Peyer's patch (tissue), 4 donors: Measurements from ENCODE around the gene GALNT2.

ENCODE experiments used
- POLR2A ChIP-seq, 2 donors: fragments of 450-650 bp; IDR thresholded peaks; one replicate each; pipeline ENCODE4 v1.5.1; 2017; ENCODE audit warnings: antibody characterized with exemption in 2 of 2, mild to moderate bottlenecking in 2 of 2, moderate library complexity in 2 of 2
- TF ChIP-seq, protein P1 (sequence below), 6 experiments: fragments of 450-650 bp in 4 of 6; fragments of 200-600 bp in 2 of 6; sonication (generic) in 1 of 6; IDR thresholded peaks; one replicate each; pipeline ENCODE4 v1.5.1; 2017 to 2019; ENCODE audit warnings: antibody characterized with exemption in 6 of 6, mild to moderate bottlenecking in 3 of 6, moderate library complexity in 1 of 6

DNA sequence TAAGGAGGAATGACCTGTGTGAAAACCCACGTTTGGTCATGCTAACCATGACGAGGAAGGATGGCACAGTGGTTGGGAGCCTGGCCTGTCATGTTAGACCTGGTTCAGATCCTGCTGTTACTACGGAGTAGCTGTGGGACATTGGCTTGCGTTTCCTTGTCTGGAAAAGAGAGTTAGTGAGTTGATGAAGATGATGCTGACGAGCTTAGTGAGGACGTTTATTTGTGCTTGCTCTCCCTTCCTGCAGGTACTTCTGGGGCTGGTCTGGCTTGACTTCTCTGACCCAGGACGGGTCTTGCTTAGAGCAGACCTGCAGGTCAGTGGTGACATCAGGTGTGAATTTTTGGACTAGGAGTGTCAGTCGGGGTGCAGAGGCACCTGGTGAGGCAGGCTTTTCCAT is 14.7 kb downstream of the GALNT2 start:
- TF ChIP-seq, protein P1, sequence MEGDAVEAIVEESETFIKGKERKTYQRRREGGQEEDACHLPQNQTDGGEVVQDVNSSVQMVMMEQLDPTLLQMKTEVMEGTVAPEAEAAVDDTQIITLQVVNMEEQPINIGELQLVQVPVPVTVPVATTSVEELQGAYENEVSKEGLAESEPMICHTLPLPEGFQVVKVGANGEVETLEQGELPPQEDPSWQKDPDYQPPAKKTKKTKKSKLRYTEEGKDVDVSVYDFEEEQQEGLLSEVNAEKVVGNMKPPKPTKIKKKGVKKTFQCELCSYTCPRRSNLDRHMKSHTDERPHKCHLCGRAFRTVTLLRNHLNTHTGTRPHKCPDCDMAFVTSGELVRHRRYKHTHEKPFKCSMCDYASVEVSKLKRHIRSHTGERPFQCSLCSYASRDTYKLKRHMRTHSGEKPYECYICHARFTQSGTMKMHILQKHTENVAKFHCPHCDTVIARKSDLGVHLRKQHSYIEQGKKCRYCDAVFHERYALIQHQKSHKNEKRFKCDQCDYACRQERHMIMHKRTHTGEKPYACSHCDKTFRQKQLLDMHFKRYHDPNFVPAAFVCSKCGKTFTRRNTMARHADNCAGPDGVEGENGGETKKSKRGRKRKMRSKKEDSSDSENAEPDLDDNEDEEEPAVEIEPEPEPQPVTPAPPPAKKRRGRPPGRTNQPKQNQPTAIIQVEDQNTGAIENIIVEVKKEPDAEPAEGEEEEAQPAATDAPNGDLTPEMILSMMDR (IDR thresholded peaks at IDR 0.05), result no peak
- no peak for TF ChIP-seq POLR2A (IDR thresholded peaks at IDR 0.05)
